SK-N-SH (cell line): ENCODE results near the gene KLHDC7B. TPM values are rescaled to one million over a fixed set of nuclear protein-coding genes. Genes with fewer than 3 reads are reported as not detected.

Experiments used
- CTCF ChIA-PET: fragments of 300-600, 350-600 bp; formaldehyde crosslinking; extraction: SDS; loops from one replicate; lab custom pipeline; 2021; lab: Yijun Ruan, JAX
- POLR2A ChIA-PET: fragments of 350-600 bp; sonication (Branson Sonifier 250); formaldehyde crosslinking; extraction: SDS; loops from one replicate; lab custom pipeline; 2020; ENCODE audit warnings: antibody characterized with exemption, inconsistent platforms; lab: Yijun Ruan, JAX
- DNase-seq: peaks from one replicate; pipeline ENCODE4 v3.0.0; 2012
- H2AFZ ChIP-seq: fragments of 200-600 bp; sonication (generic); 2 replicates; pipeline ENCODE4 v1.8.1; 2016; ENCODE audit warnings: antibody characterized with exemption, mild to moderate bottlenecking, low read depth
- H3F3A ChIP-seq: fragments of 200-600 bp; sonication (generic); replicated peaks from 2 replicates; pipeline ENCODE3; 2016; ENCODE audit warnings: antibody characterized with exemption, mild to moderate bottlenecking; ENCODE audit not compliant: insufficient read depth
- H3K27ac ChIP-seq, 2 experiments: fragments of 200-500 bp in 1 of 2; fragments of 200-600 bp in 1 of 2; sonication (Bioruptor generic) in 1 of 2; sonication (generic), shearing (Covaris generic) in 1 of 2; 2 replicates each; pipeline versions ENCODE4 v1.5.1 to v1.6.1; 2014 to 2016; ENCODE audit warnings: low read depth in 2 of 2, inconsistent platforms in 1 of 2, low read length in 1 of 2, mild to moderate bottlenecking in 1 of 2, mixed read lengths in 1 of 2
- H3K27me3 ChIP-seq: fragments of 200-600 bp; sonication (generic), shearing (Covaris generic); 2 replicates; pipeline ENCODE4 v1.6.1; 2016; ENCODE audit warnings: mixed run types; ENCODE audit not compliant: insufficient read depth
- H3K36me3 ChIP-seq, 2 experiments: fragments of 200-500 bp in 1 of 2; fragments of 200-600 bp in 1 of 2; sonication (Bioruptor generic) in 1 of 2; sonication (generic) in 1 of 2; replicated peaks in 1 of 2; 2 replicates each; pipeline versions ENCODE3 to v1.5.1; 2014 to 2016; ENCODE audit warnings: low read length in 1 of 2, mild to moderate bottlenecking in 1 of 2; ENCODE audit not compliant: insufficient read depth in 2 of 2, control insufficient read depth in 1 of 2
- H3K4me1 ChIP-seq, 2 experiments: fragments of 200-500 bp in 1 of 2; fragments of 200-600 bp in 1 of 2; sonication (Bioruptor generic) in 1 of 2; sonication (generic), shearing (Covaris generic) in 1 of 2; 2 replicates each; pipeline versions ENCODE4 v1.5.1 to v1.6.1; 2014 to 2016; ENCODE audit warnings: low read depth in 1 of 2, low read length in 1 of 2, mixed run types in 1 of 2; ENCODE audit not compliant: insufficient read depth in 2 of 2, control insufficient read depth in 1 of 2
- H3K4me2 ChIP-seq: fragments of 200-600 bp; sonication (generic), shearing (Covaris generic); 2 replicates; pipeline ENCODE4 v1.6.1; 2017; ENCODE audit warnings: mixed run types
- H3K4me3 ChIP-seq, 2 experiments: fragments of 200-500 bp in 1 of 2; fragments of 200-600 bp in 1 of 2; sonication (Bioruptor generic) in 1 of 2; sonication (generic), shearing (Covaris generic) in 1 of 2; 2 replicates each; pipeline versions ENCODE4 v1.5.1 to v1.8.1; 2014 to 2016; ENCODE audit warnings: low read depth in 2 of 2, inconsistent platforms in 1 of 2, low read length in 1 of 2, mild to moderate bottlenecking in 1 of 2, mixed read lengths in 1 of 2, moderate library complexity in 1 of 2
- H3K79me2 ChIP-seq: fragments of 200-600 bp; sonication (generic); 2 replicates; pipeline ENCODE4 v1.8.1; 2017; ENCODE audit warnings: mild to moderate bottlenecking; ENCODE audit not compliant: insufficient read depth
- H3K9ac ChIP-seq: fragments of 200-600 bp; sonication (generic); 2 replicates; pipeline ENCODE4 v1.6.1; 2017; ENCODE audit warnings: mixed run types
- H3K9me2 ChIP-seq: fragments of 200-600 bp; sonication (generic); 2 replicates; pipeline ENCODE4 v1.6.1; 2017; ENCODE audit warnings: mixed run types
- H3K9me3 ChIP-seq: fragments of 200-600 bp; sonication (generic); 2 replicates; pipeline ENCODE4 v1.6.1; 2017; ENCODE audit warnings: mixed run types, mild to moderate bottlenecking, moderate library complexity
- H4K20me1 ChIP-seq: fragments of 200-600 bp; sonication (generic); 2 replicates; pipeline ENCODE4 v1.6.1; 2017; ENCODE audit warnings: mild to moderate bottlenecking, mixed run types; ENCODE audit not compliant: insufficient read depth
- CHD2 ChIP-seq: fragments of 150-350 bp; IDR thresholded peaks from 2 replicates; pipeline ENCODE4 v1.6.1; 2018; ENCODE audit warnings: low read length; ENCODE audit not compliant: partially characterized antibody
- FOXJ3 ChIP-seq: sonication (generic); formaldehyde crosslinking; IDR thresholded peaks from 2 replicates; pipeline ENCODE4 v1.5.1; 2020; ENCODE audit warnings: mild to moderate bottlenecking, missing genetic modification reagents
- FOXM1 ChIP-seq: IDR thresholded peaks from 2 replicates; pipeline ENCODE4 v1.4.0; 2012; ENCODE audit warnings: low read depth, mild to moderate bottlenecking
- GABPA ChIP-seq: IDR thresholded peaks from 2 replicates; pipeline ENCODE4 v1.4.0; 2012; ENCODE audit warnings: low read depth, mild to moderate bottlenecking
- MXI1 ChIP-seq: IDR thresholded peaks from 2 replicates; pipeline ENCODE4 v1.6.1; 2012; ENCODE audit warnings: mild to moderate bottlenecking, low read depth, low read length, improper control_type of control experiment
- NFIC ChIP-seq: IDR thresholded peaks from 2 replicates; pipeline ENCODE4 v1.4.0; 2012; ENCODE audit warnings: borderline replicate concordance
- NRF1 ChIP-seq: IDR thresholded peaks from 2 replicates; pipeline ENCODE4 v1.6.1; 2012; ENCODE audit warnings: low read depth, mild to moderate bottlenecking, low read length
- PBX3 ChIP-seq: IDR thresholded peaks from 2 replicates; pipeline ENCODE4; 2012
- POLR2AphosphoS5 ChIP-seq: IDR thresholded peaks from 2 replicates; pipeline ENCODE4 v1.6.1; 2012; ENCODE audit warnings: low read depth, low read length
- RAD21 ChIP-seq: IDR thresholded peaks from 2 replicates; pipeline ENCODE4 v1.6.1; 2012; ENCODE audit warnings: mild to moderate bottlenecking, low read length
- RCOR1 ChIP-seq: fragments of 150-350 bp; IDR thresholded peaks from 2 replicates; pipeline ENCODE4 v1.6.1; 2017; ENCODE audit warnings: antibody characterized with exemption, low read length
- RFX5 ChIP-seq: IDR thresholded peaks from 2 replicates; pipeline ENCODE4 v1.6.1; 2012; ENCODE audit warnings: mild to moderate bottlenecking, improper control_type of control experiment, low read length
- SIN3A ChIP-seq: IDR thresholded peaks from 2 replicates; pipeline ENCODE4 v1.6.1; 2012; ENCODE audit warnings: low read depth, mild to moderate bottlenecking, low read length, moderate library complexity, borderline replicate concordance
- SMC3 ChIP-seq: IDR thresholded peaks from 2 replicates; pipeline ENCODE4 v1.6.1; 2012; ENCODE audit warnings: low read depth, low read length, improper control_type of control experiment
- TAF1 ChIP-seq: IDR thresholded peaks from 2 replicates; pipeline ENCODE4 v1.6.1; 2012; ENCODE audit warnings: low read depth, mild to moderate bottlenecking, low read length, moderate library complexity, borderline replicate concordance
- TCF12 ChIP-seq: IDR thresholded peaks from 2 replicates; pipeline ENCODE4 v1.4.0; 2012
- USF1 ChIP-seq: IDR thresholded peaks from 2 replicates; pipeline ENCODE4 v1.4.0; 2012; ENCODE audit warnings: low read depth, borderline replicate concordance
- WGBS: methylation state at CpG from one replicate; pipeline ENCODE4 v1.1.6; 2017; ENCODE audit warnings: low lambda C conversion rate; 5-methylcytosine and 5-hydroxymethylcytosine counted together
- polyA plus RNA-seq, 3 experiments: library from polyadenylated mRNA; depleted of rRNA; stranded (reverse); fragments of >200 nt; gene quantifications; 2 replicates each; pipeline ENCODE4 v1.2.3, GENCODE V29; 2012
- TF ChIP-seq, protein P1 (sequence below): IDR thresholded peaks from 2 replicates; pipeline ENCODE4 v1.4.0; 2012; ENCODE audit warnings: low read depth
- TF ChIP-seq, protein P2 (sequence below): fragments of 200-600 bp; sonication (generic); IDR thresholded peaks from 2 replicates; pipeline ENCODE4 v1.6.1; 2017; ENCODE audit warnings: antibody characterized with exemption, mild to moderate bottlenecking, moderate library complexity
- TF ChIP-seq, protein P3 (sequence below): fragments of 150-350 bp; IDR thresholded peaks from 2 replicates; pipeline ENCODE4 v1.6.1; 2017; ENCODE audit warnings: antibody characterized with exemption, low read length, low read depth, borderline replicate concordance

KLHDC7B gene
- polyA plus RNA-seq, 1 of the 3 experiments (the other 2 are of a cell fraction): 0.07 TPM

DNA sequence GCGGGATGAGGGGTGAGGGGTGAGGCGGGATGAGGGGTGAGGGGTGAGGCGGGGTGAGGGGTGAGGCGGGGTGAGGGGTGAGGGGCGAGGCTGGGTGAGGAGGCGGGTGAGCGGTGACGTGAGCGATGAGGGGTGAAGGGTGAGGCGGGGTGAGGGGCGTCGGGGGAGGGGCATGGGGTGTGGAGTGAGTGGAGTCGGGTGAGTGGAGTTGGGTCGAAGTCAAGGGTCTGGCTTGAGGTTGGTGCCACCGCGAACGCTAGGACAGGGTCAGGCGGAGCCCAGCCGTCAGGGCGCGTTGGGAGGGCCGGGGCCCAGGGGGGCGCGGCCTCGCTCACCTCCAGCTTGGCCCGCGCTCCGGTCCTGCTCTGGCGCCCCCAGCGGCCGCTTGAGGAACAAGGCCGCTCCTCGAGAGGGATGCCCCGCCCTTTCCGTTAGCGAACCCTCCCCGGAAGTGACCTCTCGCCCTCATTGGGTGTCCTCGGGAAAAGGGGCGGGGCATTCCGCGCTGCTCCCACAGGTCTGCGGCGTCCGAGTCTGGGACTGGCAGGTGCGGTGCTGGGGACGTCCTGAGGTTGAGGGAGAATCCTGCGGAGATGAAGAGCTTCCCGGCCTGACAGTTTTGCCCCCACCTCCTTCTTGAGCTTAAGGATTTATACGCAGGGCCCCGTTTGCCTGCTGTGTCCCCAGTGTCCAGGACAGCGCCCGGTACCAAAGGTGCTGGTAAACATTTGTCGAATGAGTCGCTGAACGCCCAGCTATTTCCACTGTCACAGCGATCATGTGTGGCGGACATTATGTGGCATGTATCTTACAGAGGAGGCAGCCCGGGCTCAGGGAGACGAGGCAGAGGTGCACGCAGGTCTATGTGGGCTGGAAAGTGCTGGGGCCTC lies 17.1 kb downstream of the KLHDC7B start, which contains the start of gene SYCE3:
Gene SYCE3 (minus strand): TSS at position 397 of the 890 bp plus-strand sequence. CDS start 6,514 bp downstream, outside the sequence.
- H3K9me2 ChIP-seq: no peaks in the 10 kb centered on the region
- POLR2A ChIA-PET: interaction anchor here (1.0 to 2.7 kb wide), 5 partner anchors 13 to 39 kb away, joined by 4 to 12 read pairs (median 7); partner anchors contain the start of genes KLHDC7B and SCO2
- H3K27ac ChIP-seq: no peak within 1 kb of the TSS; a peak in 2 of 4 replicates
- H3K4me2 ChIP-seq: peak within 1 kb of the TSS; percentile 93
- TF ChIP-seq TAF1 (peak; percentile 22; the same call in 1 of the 2 replicates), FOXM1 (no peak), MXI1 (peak; percentile 63), POLR2AphosphoS5 (peak; percentile 70; the same call in 1 of the 2 replicates), NFIC (no peak), GABPA (peak; percentile 75), RFX5 (0 out of 2 replicates have a peak, but pooled peaks have one; percentile 29), SMC3 (peak; percentile 26; the same call in 1 of the 2 replicates), PBX3 (no peak), RCOR1 (peak; percentile 47), SIN3A (no peak), TCF12 (no peak), RAD21 (peak; percentile 65), FOXJ3 (CRISPR knock-in tag) (no peak), NRF1 (no peak), USF1 (no peak), CHD2 (peak; percentile 55)
- TF ChIP-seq, protein P1, sequence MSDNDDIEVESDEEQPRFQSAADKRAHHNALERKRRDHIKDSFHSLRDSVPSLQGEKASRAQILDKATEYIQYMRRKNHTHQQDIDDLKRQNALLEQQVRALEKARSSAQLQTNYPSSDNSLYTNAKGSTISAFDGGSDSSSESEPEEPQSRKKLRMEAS: 0 out of 2 replicates have a peak, but pooled peaks have one; percentile 4
- TF ChIP-seq, protein P2, sequence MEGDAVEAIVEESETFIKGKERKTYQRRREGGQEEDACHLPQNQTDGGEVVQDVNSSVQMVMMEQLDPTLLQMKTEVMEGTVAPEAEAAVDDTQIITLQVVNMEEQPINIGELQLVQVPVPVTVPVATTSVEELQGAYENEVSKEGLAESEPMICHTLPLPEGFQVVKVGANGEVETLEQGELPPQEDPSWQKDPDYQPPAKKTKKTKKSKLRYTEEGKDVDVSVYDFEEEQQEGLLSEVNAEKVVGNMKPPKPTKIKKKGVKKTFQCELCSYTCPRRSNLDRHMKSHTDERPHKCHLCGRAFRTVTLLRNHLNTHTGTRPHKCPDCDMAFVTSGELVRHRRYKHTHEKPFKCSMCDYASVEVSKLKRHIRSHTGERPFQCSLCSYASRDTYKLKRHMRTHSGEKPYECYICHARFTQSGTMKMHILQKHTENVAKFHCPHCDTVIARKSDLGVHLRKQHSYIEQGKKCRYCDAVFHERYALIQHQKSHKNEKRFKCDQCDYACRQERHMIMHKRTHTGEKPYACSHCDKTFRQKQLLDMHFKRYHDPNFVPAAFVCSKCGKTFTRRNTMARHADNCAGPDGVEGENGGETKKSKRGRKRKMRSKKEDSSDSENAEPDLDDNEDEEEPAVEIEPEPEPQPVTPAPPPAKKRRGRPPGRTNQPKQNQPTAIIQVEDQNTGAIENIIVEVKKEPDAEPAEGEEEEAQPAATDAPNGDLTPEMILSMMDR: peak; percentile 79
- TF ChIP-seq, protein P3, sequence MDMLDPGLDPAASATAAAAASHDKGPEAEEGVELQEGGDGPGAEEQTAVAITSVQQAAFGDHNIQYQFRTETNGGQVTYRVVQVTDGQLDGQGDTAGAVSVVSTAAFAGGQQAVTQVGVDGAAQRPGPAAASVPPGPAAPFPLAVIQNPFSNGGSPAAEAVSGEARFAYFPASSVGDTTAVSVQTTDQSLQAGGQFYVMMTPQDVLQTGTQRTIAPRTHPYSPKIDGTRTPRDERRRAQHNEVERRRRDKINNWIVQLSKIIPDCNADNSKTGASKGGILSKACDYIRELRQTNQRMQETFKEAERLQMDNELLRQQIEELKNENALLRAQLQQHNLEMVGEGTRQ: no peak
- TF ChIP-seq, all 33 proteins: peak for 11
- WGBS: 4% methylated on average over 35 of the region's 61 CpGs
- Histone ChIP-seq H3K9ac (peak within 1 kb of the TSS; percentile 32; the same call in 1 of the 2 replicates), H4K20me1 (no peaks in the 10 kb centered on the region), H3K27me3 (no peaks in the 10 kb centered on the region), H3K36me3 (no peaks in the 10 kb centered on the region), H3K79me2 (no peaks in the 10 kb centered on the region), H3K4me3 (peak within 1 kb of the TSS; percentile 62 to 96), H2AFZ (peak within 1 kb of the TSS; percentile 97), H3K9me3 (no peaks in the 10 kb centered on the region), H3K4me1 (peaks cover 0 to 4% of the 10 kb centered on the region in 2 experiments; a peak in 1 of 4 replicates), H3F3A (no peaks in the 10 kb centered on the region)
- CTCF ChIA-PET: interaction anchor here (0.6 to 4.9 kb wide), 32 partner anchors 10 to 260 kb away, joined by 3 to 73 read pairs (median 6); partner anchors contain the start of genes CHKB, CPT1B, KLHDC7B and LMF2
- DNase-seq: peak; percentile 97
